HL-60/S4 (cell line): Measurements from ENCODE around the gene VPS33B.

Source experiments
- in situ Hi-C: fragments of 300-500 bp; cut with MboI; formaldehyde crosslinking; loops from 2 replicates; pipeline ENCODE4 v1.14.3; 2022; ENCODE audit warnings: low sequenced_read_pairs

The VPS33B gene

DNA sequence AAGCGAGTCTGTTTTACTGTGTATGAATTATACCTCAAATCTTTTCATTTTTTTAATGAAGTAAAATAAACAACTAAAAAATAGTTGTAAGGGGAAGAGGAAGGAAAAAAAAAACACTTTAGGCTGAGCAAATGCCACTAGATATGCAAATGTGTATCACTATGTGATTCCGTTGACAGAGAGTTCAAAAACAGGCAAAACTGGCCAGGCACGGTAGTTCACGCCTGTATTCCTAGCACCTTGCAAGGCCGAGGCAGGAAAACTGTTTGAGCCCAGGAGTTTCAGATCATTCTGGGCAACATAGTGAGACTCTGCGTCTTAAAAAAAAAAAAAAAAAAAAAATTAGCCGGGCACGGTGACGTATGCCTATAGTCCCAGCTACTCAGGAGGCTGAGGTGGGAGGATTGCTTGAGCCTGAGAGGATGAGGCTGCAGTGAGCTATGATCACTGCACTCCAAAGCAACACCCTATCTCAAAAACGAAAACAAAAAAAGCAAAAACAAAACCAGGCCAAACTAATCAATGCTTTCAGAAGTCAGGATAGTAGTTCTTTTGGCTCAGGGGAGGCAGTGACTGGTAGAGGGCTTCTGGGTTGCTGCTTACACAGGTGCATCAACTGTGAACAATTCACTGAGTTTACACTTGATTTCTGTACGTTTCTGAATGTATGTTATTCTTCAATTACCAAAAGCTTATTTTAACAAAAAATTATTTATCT lies 35.4 kb downstream of the VPS33B start:
- in situ Hi-C loops, result no loop called here

DNA sequence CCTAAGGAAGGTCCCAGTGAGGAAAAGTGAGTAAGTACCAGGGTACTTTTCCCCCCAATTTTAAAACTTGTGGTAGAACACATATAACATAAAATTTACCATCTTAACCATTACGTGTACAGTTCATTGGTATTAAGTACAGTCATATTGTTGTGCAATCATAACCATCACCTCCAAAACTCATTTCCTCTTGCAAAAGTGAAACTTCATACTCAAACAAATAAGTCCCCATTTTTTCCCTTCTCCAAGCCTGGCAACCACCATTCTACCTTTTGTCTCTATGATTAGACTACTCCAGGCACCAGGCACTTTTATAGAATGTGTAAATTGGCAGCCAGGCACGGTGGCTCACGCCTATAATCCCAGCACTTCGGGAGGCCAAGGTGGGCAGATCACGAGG lies 40.3 kb downstream of the VPS33B start:
- in situ Hi-C loops, result no loop called here

DNA sequence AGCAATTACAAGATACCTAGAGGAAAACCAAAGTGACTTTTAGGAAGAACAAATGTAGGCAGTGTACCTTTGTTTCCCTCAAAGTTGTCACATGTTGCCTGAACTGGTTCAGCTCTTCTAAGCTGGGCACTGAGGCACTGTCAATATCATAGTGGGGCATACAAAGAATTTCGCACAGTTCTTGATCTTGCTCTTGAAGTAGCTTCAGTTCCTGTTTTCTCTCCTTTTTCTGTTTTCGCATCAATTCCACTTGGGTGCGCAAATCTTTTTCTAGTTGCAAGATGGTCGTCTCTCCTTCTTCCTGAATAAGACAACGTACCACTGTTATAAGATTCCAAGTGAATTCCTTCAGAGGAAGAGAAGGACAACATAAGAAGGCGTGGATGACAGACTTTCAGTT lies 40.7 kb downstream of the VPS33B start:
- in situ Hi-C loops, result no loop called here

DNA sequence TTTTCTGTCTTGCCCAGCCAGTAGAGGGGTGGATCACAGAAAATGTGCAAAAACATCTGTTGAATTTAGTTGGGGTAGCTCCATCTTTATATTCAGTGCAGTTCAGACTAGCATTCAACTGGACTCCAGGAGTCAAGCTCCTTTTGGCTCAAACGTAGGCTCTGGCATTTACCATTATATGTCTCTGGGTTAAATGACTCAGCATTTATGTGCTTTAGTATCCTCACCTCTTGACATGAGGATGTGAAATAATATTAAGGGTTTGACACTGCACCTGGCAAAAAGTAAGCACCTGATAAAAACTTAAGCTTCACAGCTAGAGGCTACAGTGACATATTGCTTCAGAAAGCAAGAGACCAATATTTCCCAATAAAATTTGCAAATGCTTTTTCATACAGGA lies 42.8 kb downstream of the VPS33B start:
- in situ Hi-C loops, result no loop called here

DNA sequence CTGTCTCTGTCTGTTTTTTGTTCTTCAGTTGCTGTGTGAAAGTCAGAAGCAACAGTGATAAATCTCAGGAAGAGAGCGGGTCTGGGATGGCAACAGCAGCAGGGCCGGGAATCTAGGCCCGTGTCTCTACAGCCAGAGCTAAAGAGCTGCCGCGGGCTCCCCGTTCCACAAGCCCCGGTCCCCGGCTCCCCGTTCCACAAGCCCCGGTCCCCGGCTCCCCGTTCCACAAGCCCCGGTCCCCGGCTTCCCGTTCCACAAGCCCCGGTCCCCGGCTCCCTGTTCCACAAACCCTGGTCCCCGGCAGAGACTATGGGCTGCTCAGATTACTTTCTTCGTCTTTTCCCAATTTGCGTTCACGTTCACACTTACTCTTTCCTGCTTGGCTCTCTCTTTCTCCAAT lies 48.2 kb downstream of the VPS33B start:
- in situ Hi-C loops, result no loop called here

DNA sequence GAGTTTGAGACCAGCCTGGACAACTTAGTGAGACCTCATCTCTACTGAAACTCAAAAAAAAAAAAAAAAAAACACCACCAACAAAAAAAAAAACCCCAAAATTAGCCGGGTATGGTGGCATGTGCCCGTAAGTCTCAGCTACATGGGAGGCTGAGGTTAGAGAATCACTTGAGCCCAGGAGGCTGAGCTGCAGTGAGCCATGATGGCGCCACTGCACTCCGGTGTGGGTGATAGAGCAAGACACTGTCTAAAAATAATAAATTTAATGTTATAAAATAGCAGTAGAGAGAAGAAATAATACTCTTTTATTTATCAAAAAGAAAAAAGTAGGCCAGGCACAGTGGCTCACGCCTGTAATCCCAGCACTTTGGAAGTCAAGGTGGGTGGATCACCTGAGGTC lies 50.3 kb downstream of the VPS33B start:
- in situ Hi-C loops, result no loop called here

DNA sequence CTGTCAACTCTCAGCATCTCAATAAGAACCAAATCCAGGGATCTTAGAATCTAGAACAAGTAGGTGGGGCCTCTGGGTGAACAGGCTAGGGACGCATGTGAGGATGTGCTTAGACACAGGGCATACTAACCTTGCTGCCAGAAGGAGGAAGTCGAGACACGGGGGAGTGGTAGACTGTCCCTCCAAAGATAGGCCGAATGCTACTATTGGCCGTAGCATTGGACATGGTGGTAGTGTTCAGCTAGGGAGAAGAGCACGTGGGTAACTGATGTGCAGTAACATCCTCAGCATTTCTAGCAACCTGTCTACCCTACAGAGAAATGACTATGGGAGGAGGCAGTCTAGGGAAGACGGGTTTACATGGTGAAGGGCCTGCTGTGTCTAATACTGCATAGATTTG lies 52.1 kb downstream of the VPS33B start:
- in situ Hi-C loops, result no loop called here

DNA sequence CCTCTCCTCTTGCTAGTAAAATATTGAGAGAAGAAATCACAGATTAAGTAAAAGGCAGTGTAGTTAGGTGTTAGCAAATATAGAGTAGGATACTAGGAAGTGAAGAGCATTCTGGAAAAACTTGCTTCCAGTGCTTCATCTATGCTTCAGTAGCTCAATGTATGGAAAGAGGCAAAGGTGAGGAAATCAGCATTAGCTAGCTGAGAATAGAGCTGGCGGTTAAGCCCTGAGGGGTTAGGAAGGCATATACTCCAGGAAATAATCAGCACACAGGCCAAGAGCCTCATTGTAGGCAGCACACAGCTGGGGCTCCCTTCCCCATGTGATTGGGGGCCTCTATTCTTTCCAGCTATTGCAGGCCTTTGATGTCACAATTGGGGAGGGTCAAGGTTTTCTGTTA lies 54.0 kb downstream of the VPS33B start:
- in situ Hi-C loops, result no loop called here

DNA sequence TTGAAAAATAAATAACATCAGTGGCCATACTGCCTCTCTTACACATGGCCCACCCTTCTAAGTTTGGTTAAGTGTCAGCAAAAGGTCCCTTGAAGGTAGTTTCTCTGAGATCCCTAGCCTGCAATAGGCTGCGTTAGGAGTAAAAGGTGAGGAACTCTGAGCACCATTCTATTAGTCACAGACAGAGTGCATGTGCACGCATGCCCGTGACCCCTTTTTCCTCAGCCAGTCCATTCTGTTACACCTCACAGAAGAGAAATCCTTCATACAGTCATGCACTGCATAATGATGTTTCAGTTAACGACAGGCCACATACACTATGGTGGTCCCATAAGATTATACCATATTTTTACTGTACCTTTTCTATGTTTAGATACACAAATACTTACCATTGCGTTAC lies 55.2 kb downstream of the VPS33B start:
- in situ Hi-C loops, result no loop called here

DNA sequence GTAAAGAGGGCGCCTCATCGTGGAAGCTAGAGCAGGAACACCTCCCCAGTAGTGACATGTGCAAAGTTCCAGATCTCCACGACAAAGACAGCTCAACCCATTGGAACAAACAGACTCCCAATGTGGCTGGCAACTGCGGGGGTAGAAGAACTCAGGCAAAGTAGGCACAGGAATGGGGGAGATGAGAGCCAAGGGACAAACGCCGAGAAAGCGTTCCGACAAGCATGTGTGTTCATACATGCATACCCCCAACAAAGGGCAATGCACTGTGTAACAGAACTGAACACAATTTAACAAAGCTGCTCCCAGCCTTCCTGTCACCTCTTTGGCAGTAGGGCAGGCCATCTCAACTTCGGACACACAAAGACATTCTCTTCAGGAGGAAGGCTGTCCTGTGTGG lies 56.1 kb downstream of the VPS33B start:
- in situ Hi-C loops, result no loop called here

DNA sequence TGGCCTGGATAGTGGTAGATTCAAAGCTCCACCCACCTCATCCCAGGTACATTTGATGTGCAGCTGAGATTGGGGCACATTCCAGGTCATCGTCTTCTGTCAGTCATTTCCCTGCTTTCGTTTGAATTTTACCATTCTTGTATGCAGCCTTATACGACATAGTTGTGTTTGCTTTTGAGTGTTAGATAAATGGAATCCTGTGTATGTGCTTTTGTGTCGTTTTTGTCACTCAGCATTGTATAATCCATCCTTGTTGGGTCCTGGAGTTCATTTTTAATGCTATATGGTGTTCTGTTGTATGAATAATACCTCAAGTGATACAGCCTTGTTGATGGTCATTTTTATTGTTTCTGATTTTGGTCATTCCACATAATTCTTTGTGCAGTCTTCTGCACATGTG lies 60.4 kb downstream of the VPS33B start:
- in situ Hi-C loops, result no loop called here

DNA sequence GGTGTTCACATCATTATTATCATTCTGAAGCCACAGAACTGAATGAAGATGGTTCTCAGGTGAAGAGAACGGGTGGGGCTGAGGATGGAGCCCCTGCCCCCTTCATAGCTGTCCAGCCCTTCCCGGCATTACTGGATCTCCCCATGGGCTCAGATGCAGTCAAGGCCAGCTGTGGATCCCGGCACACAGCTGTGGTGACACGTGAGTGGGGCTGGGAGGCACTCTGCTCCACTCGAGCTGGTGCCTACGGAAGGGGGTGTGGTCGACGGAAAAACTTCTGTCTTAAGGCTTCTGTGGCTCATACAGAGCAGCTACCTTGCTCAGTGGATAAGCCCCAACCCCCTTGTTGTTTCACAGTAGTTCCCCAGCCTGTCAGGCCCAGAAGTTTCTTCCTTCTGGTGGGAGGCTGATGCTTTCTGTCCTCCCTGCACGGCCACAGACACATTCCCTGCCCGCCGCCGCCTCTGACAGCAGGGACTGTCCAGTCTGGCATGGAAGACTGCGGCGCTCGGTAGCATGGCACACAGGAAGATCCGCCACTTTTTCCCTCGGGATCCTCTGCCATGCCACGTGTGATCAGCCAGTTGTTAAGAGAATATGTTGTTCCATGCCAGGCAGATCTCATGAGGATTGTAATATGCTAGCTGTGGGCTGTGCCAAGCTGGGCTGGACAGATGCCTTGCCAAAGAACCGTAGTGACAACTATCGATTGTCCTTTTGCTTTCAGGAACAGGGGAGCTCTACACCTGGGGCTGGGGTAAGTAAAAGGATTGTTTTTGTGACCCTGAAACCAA lies 61.9 kb downstream of the VPS33B start:
- in situ Hi-C loops, result no loop called here

DNA sequence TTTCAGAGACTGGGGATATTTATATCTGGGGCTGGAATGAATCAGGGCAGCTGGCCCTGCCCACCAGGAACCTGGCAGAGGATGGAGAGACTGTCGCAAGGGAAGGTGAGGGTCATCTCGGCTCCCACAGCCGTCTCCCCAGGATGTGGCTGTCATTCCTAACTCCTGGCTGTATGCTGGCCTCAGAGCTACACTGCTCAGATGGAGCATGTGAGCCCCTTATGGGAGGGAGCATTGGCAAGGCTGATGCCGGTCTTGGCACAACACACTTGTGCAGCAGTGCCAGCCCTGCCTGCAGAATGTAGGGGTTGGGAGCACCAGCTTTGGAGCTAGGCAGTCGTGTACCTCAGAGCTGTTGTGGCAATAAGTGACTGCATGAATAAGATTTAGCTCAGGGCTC lies 62.5 kb downstream of the VPS33B start:
- in situ Hi-C loops, result no loop called here

DNA sequence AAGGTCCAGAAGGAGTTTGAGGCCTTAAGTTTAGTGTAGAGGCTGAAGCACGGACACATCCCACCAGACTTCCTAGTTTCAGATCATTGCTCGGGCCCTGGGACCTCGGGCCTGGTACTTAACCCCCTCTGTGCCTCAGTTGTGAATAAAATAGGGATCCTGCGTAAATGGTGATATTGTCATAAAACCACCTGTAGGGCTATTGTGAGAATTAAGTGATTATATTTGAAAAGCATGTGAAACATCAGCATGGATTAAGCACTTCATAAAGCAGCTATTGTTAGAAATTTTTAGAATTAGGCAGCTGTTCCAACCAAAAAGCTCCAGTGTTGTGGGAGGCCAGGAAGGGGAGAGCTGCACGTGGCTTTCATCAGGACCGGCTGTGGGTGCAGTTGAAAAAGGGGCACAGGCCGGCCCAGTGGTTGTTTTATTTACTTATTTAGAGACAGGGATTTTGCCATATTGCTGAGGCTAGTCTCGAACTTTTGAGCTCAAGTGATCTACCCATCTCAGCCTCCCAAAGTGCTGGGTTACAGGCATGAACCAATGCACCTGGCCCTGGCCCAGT lies 63.3 kb downstream of the VPS33B start:
- in situ Hi-C loops, result no loop called here

DNA sequence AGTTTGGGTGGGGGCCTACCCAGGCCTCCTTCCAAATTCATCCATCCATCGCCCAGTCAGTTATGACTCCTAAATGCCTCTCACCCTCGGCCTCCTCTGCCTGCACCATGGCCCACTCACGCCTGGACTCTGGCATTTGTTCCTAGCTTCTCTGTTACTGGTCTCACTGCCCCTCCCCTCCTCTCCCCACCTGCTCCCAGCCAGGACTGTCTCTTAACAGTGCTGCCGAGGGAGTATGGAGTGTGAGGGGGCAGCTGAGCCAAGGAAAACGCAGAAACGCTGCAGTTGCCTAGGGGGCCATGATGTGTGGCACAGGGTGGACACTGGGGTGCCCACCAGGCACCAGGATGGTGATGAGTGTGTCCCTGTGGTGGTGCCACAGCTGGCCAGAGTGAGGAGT lies 64.6 kb downstream of the VPS33B start:
- in situ Hi-C loops, result no loop called here

DNA sequence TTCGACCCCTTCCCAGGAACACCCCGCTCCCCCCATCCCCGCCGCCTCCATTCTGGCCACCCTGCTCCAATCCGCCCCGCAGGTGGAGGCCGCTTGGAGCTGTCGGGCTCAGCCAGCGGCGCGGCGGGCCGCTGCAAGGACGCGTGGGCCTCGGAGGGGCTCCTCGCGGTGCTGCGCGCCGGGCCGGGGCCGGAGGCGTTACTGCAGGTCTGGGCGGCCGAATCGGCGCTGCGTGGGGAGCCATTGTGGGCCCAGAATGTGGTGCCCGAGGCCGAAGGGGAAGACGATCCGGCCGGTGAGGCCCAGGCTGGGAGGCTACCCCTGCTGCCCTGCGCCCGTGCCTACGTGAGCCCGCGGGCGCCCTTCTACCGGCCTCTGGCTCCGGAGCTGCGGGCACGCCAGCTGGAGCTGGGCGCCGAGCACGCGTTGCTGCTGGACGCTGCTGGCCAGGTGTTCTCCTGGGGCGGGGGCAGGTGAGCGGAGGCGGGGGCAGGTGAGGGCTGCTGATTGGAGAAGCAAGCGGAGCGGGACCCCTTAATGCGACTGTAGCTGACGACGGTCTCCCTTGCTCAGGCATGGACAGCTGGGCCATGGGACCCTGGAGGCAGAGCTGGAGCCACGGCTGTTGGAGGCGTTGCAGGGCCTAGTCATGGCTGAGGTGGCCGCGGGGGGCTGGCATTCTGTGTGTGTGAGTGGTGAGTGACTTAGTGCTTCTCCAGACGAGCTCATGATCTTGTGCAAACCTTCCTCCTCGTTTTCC lies 65.2 kb downstream of the VPS33B start:
- in situ Hi-C loops, result no loop called here

DNA sequence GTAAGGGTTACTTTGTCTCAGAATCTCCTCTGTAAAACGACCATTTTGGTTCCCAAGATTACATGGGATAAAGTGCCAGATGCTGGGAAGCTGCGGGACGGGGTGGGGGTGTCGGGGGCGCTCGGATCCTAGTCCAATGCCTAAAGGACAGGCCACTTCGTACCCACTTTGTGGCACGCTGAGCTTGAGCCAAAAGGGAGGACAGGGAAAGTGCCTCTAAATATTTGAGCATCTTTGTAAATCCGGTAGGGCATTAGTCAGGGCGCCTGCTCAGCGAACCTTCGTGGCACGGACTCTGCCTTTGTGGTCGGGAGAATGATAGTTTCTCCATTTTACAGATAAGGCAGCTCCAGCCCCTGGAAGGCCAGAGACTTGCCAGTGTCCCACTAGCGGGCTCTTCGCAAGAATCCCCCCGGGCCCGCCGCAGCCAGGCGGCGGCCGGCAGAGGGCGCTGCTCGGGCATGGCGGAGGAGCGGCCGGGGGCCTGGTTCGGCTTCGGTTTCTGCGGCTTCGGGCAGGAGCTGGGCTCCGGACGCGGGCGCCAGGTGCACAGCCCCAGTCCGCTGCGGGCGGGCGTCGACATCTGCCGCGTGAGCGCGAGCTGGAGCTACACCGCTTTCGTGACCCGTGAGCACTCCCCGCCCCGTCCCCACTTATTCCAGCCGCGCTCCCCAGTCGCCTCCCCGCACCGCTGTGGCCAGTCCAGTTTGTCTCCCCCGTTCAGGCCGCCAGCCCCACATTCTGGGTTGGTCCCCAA lies 65.9 kb downstream of the VPS33B start:
- in situ Hi-C loops, result no loop called here

DNA sequence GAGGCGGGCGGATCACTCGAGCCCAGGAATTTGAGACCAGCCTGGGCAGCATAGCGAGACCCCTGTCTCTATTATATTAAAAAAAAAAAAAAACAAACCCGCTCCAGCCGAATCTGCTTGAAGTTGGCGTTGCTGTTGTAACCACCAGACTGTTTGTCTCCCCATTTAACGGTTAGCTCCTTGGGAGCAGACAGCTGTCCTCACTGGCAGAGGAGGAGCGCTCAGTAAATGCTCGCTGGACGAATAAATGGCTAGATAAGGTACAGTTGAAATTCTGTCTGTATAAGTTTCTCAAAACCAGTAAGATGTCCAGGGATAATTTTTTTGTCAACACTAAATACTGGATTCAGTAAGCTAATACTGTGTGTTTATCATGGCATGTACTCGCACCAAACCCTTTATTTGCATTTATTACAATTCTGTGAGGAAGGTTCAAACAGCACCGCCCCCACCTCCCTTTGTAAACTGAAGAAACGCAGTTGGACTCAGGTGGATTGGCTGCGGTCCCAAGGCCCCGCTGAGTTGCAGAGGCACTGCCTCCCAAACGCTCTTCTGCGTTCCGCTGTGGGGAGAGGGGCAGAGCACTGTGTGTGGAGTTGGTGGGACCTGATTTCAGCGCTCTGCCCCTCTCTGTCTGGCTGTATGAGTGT lies 66.6 kb downstream of the VPS33B start:
- in situ Hi-C loops, result no loop called here

DNA sequence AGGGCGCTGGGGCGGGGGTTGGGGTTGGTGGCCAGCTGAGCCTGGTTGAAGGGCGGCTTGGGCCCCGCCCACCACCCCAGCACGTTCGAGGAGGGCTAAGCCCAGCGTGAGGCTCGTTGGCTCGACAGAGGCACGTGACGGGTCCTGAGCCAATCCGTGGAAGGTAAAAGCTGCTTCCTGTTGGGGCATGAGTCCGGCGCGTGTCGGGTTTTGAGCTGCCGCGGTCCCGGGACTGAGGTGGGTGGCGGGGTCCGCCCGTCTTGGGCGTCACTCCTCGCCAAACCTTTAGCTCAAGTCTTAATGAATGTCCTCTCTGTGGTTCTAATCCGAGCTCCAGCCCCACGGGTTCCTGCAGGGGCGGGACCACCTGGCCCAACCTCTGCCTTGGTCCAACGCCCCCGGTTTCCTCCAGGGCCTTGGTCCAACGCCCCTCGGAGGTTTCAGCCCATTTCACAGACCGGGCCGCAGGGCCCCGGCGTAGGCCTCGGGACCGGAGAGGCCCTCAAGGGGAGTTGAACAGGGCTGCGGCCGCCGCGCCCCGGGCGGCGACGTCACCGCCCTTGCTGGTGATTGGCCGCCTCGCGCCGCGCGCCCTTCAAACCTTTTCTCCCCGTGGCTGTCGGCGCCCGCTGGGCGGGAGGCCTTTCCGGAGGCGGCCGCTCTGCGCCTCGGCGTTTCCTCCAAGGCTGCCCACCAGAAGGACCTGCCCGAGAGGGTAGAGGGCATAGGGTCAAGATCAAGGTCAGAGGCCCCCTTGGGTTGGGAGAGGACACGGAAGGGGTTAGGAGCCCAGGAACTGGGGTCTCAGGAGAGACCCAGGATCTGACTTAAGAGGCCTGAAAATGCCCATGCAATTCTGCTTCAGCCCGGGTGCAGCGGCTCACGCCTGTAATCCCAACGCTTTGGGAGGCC lies 67.4 kb downstream of the VPS33B start, which contains the start of gene RCCD1:
RCCD1 (plus strand) TSS at position 173 of the 912 bp plus-strand sequence. CDS start 1,851 bp downstream, outside the sequence.
- in situ Hi-C loops, result no loop called here
